Right lung (tissue), 5 donors: ENCODE measurements around the gene C19orf85. TPM values are rescaled to one million over a fixed set of nuclear protein-coding genes. Genes with fewer than 3 reads are reported as not detected.
"Not testable (repeated sequence)": the region's sequence is repeated elsewhere in the genome, so short reads cannot be mapped to it uniquely, and the experiment has no call there.

Experiments
- DNase-seq, 2 donors: peaks; one replicate each; pipeline ENCODE4 v3.0.0-alpha.2; 2013
- polyA plus RNA-seq, 5 donors: library from polyadenylated mRNA; unstranded; fragments of 120-200 nt; gene quantifications; one replicate each; pipeline versions ENCODE4 v1.2.1 to v1.2.3, GENCODE V29; 2013; ENCODE audit warnings: inconsistent platforms in 1 of 5, low replicate concordance in 1 of 5; ENCODE audit not compliant: insufficient read length in 5 of 5, insufficient read depth in 1 of 5

The C19orf85 gene
- polyA plus RNA-seq, 5 donors = not detected

GRCh38 chr19:55459551-55459949 lies 5.0 kb downstream of the C19orf85 start:
- no peak for DNase-seq

DNA sequence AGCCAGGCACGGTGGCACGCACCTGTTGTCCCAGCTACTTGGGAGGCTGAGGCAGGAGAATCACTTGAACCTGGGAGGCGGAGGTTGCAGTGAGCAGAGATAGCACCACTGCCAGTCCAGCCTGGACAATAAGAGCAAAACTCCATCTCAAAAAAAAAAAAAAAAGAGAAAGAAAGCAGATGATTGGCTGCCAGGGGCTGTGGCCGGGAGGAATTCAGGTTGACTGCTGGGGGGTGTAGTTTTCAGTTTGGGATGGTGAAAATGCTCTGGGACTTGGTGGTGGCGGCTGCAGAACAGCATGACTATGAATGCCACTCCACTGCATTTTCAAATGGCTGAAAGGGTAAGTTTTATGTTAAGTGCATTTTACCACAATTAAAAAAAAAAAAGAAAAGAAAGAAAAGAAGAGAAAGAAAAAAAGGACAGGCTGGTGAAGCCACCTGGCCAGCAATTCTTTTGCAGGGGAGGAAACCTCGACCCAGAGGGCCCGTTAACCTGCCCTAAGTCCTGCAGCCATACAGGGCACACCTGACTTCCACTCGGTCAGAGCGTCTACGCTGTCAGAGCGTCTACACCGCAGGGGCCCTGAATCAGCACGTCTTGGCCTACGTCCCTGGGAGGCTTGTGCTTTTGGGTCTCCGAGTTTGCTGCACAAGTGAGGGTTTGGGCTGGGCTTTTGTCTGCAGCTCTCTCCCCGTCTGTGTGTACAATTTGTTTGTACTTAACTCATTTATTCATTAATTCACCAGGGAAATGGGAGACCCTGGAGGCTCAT lies 6.7 kb downstream of the C19orf85 start:
- DNase-seq = no peak

DNA sequence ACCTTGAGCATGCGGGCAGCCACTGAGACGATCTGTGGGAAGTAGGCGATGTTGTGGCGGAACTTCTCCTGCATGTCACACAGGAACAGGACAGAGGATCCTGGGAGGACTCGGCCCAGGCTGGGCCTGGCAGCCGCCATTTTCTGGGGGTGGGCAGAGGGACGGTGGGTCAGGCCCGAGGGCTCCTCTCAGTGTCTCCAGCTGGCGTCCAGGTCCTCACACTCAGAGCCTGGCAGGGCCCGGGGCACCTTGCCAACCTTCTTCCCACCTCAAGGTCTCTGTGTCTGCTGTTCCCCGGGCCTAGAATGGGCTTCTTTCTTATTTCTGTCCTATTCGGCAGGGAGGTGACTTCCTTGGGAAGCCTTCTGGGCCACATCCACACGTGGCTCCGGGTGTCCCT lies 8.2 kb downstream of the C19orf85 start:
- no peak for DNase-seq

GRCh38 chr19:55455576-55456235 lies 8.8 kb downstream of the C19orf85 start:
- no peak for DNase-seq

GRCh38 chr19:55454787-55455243 lies 9.7 kb downstream of the C19orf85 start:
- DNase-seq = no peak

DNA sequence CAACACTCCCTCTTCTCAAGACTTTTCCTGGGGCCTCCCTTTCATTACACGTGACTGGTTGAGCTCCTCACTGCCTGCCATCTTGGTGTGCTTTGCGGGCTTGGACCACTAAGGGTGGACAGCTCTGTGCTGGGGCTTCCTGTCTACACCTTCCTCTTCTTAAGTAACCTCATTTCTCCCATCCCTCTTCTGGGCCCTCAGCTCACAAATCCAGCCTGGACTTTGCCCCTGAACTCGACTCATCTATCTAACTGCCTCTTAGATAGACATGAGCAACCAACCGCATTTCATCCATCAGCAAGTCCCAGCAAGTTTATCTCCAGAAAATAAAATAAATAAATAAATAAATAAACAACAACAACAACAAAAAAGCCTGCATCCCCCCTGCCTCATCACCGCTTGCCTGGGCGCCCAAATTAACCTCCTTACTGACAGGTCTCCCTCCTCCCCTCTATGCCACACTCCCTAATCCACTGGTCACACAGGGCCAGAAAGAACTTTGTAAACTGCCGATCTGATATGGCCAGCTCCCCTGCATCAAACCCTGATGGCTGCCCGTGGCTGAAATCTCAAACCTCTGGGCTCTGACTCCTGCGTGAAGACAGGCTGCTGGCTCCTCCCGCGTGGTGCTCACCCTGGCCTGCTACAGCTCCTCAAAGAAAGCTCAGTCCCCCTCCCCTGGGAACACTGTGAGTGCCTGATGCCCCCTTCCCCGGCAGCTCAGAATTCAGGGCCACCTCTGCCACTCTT lies 10.9 kb downstream of the C19orf85 start:
- DNase-seq = no peak

GRCh38 chr19:55452749-55453346 lies 11.7 kb downstream of the C19orf85 start:
- peak; percentile 80 for DNase-seq

- DNase-seq = no peak
Observed at GRCh38 chr19:55451965-55452748, 12.4 kb downstream of the C19orf85 start.

DNA sequence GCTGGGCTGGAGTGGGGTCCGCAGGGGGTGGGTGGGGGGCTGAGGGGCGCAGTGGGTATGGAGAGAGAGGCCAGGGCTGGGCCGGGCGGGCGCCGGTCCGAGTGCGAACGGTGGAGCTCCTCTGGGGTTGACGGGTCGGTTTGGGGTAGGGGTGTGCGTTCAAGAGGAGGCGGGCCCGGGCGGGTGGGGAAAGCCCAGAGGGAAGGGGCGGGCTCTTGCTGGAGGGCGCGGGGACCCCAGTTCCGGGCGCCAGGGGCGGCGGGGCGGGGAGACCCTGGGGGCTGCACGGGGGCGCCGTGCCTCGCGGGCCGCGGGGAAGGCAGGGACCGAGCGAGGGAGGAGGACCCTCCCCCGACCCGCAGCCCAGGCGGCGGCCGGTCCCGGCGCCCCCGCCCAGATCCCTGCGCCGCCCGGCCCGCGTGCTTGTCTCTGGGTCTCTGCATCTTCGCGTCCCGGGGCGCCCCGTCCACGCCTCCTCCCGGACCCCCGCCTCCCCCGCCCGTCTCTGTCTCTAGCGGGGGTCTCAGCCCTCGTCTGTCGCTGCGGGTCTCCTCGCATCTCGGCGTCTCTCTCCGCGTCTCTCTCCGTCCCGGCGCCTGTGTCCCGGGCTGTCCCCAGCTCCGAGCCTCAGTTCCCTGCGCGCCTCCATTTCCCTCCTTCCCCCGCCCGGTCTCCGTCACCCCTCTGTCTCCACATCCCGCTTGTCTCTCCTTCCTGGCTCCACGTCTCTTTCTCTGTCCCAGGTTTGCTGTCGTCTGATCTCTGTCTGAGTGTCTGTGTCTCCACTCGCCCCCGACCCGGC lies 13.2 kb downstream of the C19orf85 start:
- no peak for DNase-seq

DNA sequence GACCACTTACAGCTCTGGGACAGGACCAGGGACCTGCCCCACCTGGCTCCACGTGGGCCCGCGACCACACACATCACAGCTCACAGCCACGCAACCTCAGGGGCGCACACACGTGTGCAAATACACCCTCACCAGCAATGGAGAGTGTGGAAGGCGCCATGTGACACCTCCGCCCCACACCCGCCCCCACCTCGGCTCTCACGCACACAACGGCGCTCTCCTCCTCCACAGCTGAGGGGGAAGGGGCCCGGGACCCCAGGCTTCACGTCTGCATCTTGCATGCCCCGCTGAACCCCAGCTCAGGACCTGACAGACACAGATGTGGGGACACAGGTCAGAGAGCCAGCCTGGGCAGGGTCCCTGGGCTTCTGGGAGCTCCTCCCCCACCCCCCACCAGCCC lies 15.1 kb downstream of the C19orf85 start:
- no peak for DNase-seq

GRCh38 chr19:55448175-55448490 lies 16.4 kb downstream of the C19orf85 start:
- not testable (repeated sequence) for DNase-seq

DNA sequence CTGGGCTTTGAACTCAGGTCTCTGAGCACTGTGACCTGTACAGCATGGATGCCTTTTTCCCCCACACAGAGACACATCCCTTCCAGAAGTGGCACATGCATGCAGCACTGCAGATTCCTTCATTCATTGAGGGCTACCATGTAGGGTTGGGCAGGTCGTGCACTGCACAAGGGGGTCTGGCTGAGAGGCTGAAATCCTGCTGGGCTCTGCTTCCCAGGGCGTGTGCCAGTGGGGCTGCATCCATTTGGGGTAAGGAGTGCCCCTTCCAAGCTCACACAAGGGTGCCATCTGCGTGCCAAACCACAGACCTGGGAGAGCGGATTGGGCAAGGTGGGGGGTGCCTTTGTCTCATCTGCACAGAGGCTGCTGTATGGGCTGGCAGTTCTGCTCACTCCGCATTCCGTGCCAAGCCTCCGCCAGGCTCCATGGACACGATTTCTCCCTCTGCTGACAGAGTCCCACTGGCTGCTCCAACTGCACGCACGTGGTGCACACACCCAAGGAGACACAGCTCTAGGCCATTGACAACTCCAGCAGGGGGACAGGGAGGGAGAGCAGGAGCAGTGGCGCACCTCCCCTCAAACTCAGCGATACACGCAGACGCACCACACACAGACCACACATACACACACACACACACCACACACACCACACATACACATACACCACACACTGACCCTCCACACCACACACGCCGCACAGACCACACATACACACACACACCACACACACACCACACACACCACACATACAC lies 17.0 kb downstream of the C19orf85 start:
- DNase-seq = no peak

DNA sequence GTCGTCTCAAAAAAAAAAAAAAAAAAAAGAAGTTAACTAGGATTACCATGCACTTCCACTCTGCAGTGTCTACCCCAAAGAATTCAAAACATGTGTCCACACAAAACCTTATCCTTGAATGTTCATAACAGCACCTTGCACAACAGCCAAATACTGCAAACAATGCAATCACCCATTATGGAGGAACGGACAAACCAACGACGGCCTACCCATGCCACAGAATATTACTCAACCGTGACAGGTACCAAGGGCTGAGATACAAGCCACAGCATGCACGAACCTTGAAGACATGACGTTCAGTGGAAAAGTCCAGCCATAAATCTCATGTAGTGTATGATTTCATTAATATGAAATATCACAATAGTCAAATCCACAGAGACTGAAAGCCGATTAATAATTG lies 18.5 kb downstream of the C19orf85 start:
- DNase-seq = no peak

- DNase-seq = no peak
Observed at GRCh38 chr19:55444646-55445045, 19.9 kb downstream of the C19orf85 start.

GRCh38 chr19:55443824-55444480 lies 20.6 kb downstream of the C19orf85 start:
- DNase-seq = no peak

- DNase-seq = no peak
Observed at GRCh38 chr19:55443045-55443823, 21.3 kb downstream of the C19orf85 start, which contains the start of gene SHISA7. Gene SHISA7, minus strand, starts transcription at chr19:55443300. Its CDS starts 437 bp downstream, at chr19:55442863.

DNA sequence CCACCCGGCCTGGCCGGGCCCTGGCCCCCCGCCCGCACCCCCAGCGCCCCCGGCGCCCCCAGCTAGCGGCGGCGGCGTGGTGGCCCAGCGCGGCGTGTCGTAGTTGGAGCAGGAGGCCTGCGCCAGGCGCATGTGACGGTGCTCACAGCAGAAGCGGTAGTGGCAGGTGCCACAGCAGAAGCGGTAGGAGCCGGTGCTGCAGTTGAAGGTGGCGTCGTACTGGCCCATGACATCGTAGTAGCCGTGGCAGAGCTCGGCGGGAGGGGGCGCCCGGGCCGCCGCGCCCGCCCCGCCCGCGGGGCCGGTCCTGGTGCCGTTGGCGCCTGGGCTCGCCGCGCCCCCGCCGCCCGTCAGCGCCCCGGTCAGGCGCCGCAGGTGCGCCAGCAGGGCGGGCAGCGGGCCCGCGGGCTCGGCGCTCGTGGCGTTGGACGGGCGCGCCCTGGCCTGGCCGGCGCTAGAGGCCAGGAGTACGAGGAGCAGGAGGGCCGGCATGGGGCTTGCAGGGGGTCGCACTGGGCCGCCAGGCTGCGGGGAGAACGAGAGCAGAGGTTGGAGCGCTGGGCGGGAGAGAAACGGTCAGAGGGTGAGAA lies 22.1 kb downstream of the C19orf85 start:
- no peak for DNase-seq
